ENCODE data around the gene ABCB11. TPM values are rescaled to one million over a fixed set of nuclear protein-coding genes. Genes with fewer than 3 reads are reported as not detected.

The ABCB11 gene
- total RNA-seq, 3 donors from 2014 or later (not counting 1 experiment from before 2014, with no cell fraction given), result 0.07 to 0.48 (median 0.07) TPM

GRCh38 chr2:168970711-168971233, 60.4 kb downstream of the ABCB11 start:
- Mint-ChIP-seq H3K36me3 (no peaks in the 10 kb centered on the region), H3K9me3 (no peaks in the 10 kb centered on the region), H3K27me3 (ENCODE audit: low read depth in 2 of 2) (peaks cover 0 to 3% of the 10 kb centered on the region in 2 donors), H3K4me1 (peaks cover 0 to 3% of the 10 kb centered on the region in 2 donors), H3K4me3 (no peak overlapping the region), H3K27ac (no peak overlapping the region)
- Histone ChIP-seq H3K4me3 (ENCODE audit: low read length) (no peak overlapping the region), H3K9me3 (ENCODE audit: control insufficient read depth, insufficient read depth, low read length) (no peaks in the 10 kb centered on the region), H3K27ac (ENCODE audit: low read length) (no peak overlapping the region), H3K36me3 (ENCODE audit: control insufficient read depth, insufficient read depth, low read length) (no peaks in the 10 kb centered on the region), H3K4me1 (ENCODE audit: control insufficient read depth, insufficient read depth, low read length) (no peaks in the 10 kb centered on the region), H3K27me3 (ENCODE audit: control insufficient read depth, insufficient read depth, low read length) (no peaks in the 10 kb centered on the region)
- ATAC-seq (no peak), DNase-seq (no peak)
- no peak for TF ChIP-seq CTCF (IDR thresholded peaks at IDR 0.05)
- intact Hi-C loops (cut with micrococcal nuclease), result loop anchor here (5.0 kb wide), 1 partner anchor 592 kb away; no protein-coding TSS in a partner anchor

GRCh38 chr2:168969865-168970264, 61.3 kb downstream of the ABCB11 start:
- no peaks in the 10 kb centered on the region for H3K4me1 ChIP-seq (ENCODE audit: control insufficient read depth, insufficient read depth, low read length)
- Mint-ChIP-seq H3K4me1 (peaks cover 0 to 7% of the 10 kb centered on the region in 2 donors), H3K4me3 (no peak overlapping the region), H3K9me3 (no peaks in the 10 kb centered on the region), H3K27ac (no peak overlapping the region), H3K27me3 (ENCODE audit: low read depth in 2 of 2) (peaks cover 0 to 5% of the 10 kb centered on the region in 2 donors), H3K36me3 (no peaks in the 10 kb centered on the region)
- H3K9me3 ChIP-seq (ENCODE audit: control insufficient read depth, insufficient read depth, low read length), result no peaks in the 10 kb centered on the region
- no peak overlapping the region for H3K4me3 ChIP-seq (ENCODE audit: low read length)
- DNase-seq (no peak), ATAC-seq (no peak)
- no peaks in the 10 kb centered on the region for H3K36me3 ChIP-seq (ENCODE audit: control insufficient read depth, insufficient read depth, low read length)
- intact Hi-C loops (cut with micrococcal nuclease), result loop anchor here (5.0 kb wide), 1 partner anchor 592 kb away; no protein-coding TSS in a partner anchor
- 100% methylated on average over 2 of the region's 2 CpGs for WGBS (ENCODE audit: insufficient coverage)
- H3K27me3 ChIP-seq (ENCODE audit: control insufficient read depth, insufficient read depth, low read length), result no peaks in the 10 kb centered on the region
- no peak for TF ChIP-seq CTCF (IDR thresholded peaks at IDR 0.05)
- H3K27ac ChIP-seq (ENCODE audit: low read length), result no peak overlapping the region

DNA sequence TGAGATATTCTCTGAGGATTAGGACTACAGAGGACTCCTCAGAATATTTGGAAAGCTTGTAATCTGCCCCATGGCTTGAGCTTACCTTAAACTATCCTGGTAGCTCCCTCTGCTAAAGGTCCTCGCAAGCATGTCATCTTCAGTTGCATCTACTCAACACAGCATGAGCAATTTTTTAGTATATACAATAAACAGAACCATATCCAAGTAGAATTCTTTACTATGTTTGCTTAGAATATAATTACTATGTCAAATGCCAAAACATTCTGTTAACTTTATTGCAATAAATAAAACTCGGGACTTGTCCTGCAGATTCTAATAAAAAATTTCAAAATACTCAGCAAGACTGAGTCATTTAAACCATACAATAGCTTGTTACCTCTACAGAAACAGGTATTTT, 62.8 kb downstream of the ABCB11 start:
- WGBS (ENCODE audit: insufficient coverage), result 80% methylated on average over 2 of the region's 2 CpGs
- Histone ChIP-seq H3K27me3 (ENCODE audit: control insufficient read depth, insufficient read depth, low read length) (no peaks in the 10 kb centered on the region), H3K4me3 (ENCODE audit: low read length) (no peak overlapping the region), H3K36me3 (ENCODE audit: control insufficient read depth, insufficient read depth, low read length) (no peaks in the 10 kb centered on the region), H3K27ac (ENCODE audit: low read length) (no peak overlapping the region), H3K9me3 (ENCODE audit: control insufficient read depth, insufficient read depth, low read length) (no peaks in the 10 kb centered on the region), H3K4me1 (ENCODE audit: control insufficient read depth, insufficient read depth, low read length) (no peaks in the 10 kb centered on the region)
- intact Hi-C loops (cut with micrococcal nuclease), result no loop called here
- ATAC-seq (no peak), DNase-seq (no peak)
- Mint-ChIP-seq H3K9me3 (no peaks in the 10 kb centered on the region), H3K27ac (no peak overlapping the region), H3K27me3 (ENCODE audit: low read depth in 2 of 2) (peaks cover 0 to 5% of the 10 kb centered on the region in 2 donors), H3K4me1 (peaks cover 4 to 16% of the 10 kb centered on the region in 2 donors), H3K36me3 (no peaks in the 10 kb centered on the region), H3K4me3 (no peak overlapping the region)
- no peak for TF ChIP-seq CTCF (IDR thresholded peaks at IDR 0.05)

DNA sequence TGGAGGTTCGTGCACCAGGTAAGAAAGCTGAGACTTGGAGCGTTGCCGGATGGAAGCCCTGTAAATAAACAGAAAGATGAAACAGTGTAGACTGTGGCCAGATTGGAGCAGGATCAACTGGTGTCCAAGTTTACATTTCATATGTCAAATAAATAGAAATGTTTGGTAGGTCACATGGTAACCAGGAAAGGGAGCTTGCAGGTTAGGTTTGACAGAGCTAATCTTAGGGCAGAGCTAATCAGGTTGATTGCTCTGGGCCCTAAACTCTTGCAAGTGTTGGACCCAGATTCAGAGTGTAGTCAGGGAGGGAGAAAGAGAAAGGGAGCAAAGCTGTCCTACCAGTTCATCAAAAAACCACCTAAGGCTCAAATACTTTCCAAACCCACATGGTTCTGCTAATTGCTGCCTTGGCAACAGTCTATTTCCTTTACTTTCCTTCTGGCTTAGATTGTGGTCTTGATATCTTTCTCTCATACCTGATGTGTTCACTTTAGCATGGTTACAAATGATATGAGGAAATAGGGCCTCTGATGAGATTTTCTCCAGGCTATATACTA, 66.8 kb downstream of the ABCB11 start:
- H3K27ac ChIP-seq (ENCODE audit: low read length), result no peak overlapping the region
- H3K27me3 ChIP-seq (ENCODE audit: control insufficient read depth, insufficient read depth, low read length), result no peaks in the 10 kb centered on the region
- Mint-ChIP-seq H3K4me1 (peaks cover 9 to 16% of the 10 kb centered on the region in 2 donors), H3K4me3 (no peak overlapping the region), H3K27me3 (ENCODE audit: low read depth in 2 of 2) (peaks cover 0 to 5% of the 10 kb centered on the region in 2 donors), H3K27ac (no peak overlapping the region), H3K36me3 (no peaks in the 10 kb centered on the region), H3K9me3 (no peaks in the 10 kb centered on the region)
- H3K9me3 ChIP-seq (ENCODE audit: control insufficient read depth, insufficient read depth, low read length), result no peaks in the 10 kb centered on the region
- no peaks in the 10 kb centered on the region for H3K36me3 ChIP-seq (ENCODE audit: control insufficient read depth, insufficient read depth, low read length)
- ATAC-seq (peak in 2 of 3 donors; percentile 35 to 39), DNase-seq (peak in 1 of 2 donors; percentile 25)
- 100% methylated on average over 3 of the region's 3 CpGs for WGBS (ENCODE audit: insufficient coverage)
- no peaks in the 10 kb centered on the region for H3K4me1 ChIP-seq (ENCODE audit: control insufficient read depth, insufficient read depth, low read length)
- TF ChIP-seq CTCF (IDR thresholded peaks at IDR 0.05), result no peak
- intact Hi-C loops (cut with micrococcal nuclease), result no loop called here
- no peak overlapping the region for H3K4me3 ChIP-seq (ENCODE audit: low read length)
